Fibroblast of gingiva (primary cell): ENCODE data around the gene OSCP1.
A peak's percentile ranks its signal among the peaks of the same experiment; 100 is the strongest.

Experiments
- DNase-seq: peaks from one replicate; pipeline ENCODE4 v3.0.0-alpha.2; 2011; ENCODE audit warnings: low read depth

The OSCP1 gene

GRCh38 chr1:36382669-36383068 is 67.6 kb downstream of the OSCP1 start:
- no peak for DNase-seq

DNA sequence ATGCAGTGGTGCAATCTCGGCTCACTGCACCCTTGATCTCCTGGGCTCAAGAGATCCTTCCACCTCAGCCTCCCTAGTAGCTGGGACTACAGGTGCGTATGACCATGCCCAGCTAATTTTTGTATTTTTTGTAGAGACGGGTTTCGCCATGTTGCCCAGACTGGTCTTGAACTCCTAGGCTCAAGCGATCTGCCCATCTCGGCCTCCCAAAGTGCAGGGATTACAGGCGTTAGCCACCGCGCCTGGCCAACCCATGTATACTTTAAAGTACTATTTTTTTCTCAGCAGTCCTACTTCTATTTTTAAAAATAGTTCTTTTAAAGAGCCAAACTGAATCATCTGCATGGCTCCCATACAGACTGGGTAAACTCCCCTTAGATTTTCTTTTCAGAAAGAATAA is 68.0 kb downstream of the OSCP1 start:
- no peak for DNase-seq

GRCh38 chr1:36381405-36381804 is 68.8 kb downstream of the OSCP1 start:
- no peak for DNase-seq

- DNase-seq = no peak
These were observed 69.5 kb downstream of the OSCP1 start for GRCh38 chr1:36380782-36381181.

- DNase-seq = no peak
These were observed 70.1 kb downstream of the OSCP1 start for GRCh38 chr1:36380143-36380619.

- no peak for DNase-seq
These were observed 72.3 kb downstream of the OSCP1 start for GRCh38 chr1:36377791-36378492.

DNA sequence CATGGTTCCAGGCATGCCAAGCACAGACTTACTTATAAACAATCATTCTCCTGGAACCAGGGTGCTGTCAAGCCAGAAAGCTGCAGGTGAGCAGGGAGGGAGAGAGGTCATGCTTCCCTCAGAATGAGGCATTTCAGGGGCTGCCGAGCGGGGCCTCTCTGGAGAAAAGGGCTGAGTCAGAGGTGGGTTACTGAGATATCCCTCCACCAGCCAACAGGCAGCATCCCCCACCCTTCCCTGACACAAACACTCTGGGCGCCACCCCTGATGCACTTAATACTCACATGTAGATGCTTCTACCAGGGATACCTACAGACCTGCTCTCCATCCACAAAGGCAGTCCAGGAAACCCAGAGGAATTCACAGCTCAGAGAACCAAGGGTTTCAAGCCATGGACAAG is 77.6 kb downstream of the OSCP1 start:
- no peak for DNase-seq

- peak; percentile 51 for DNase-seq
These were observed 81.0 kb downstream of the OSCP1 start for GRCh38 chr1:36369061-36369861.
